GM23338 (cell line): ENCODE results near the gene EEF2. TPM values are rescaled to one million over a fixed set of nuclear protein-coding genes. Genes with fewer than 3 reads are reported as not detected.

Source experiments
- ATAC-seq: fragments of 200-7000 bp; cut with Tn5 transposase; 3 replicates; pipeline ENCODE4 v1.9.1; 2020
- DNase-seq: peaks from one replicate; pipeline ENCODE4 v3.0.0-alpha.2; 2015; ENCODE audit warnings: low spot score
- H2AFZ ChIP-seq: fragments of 200-600 bp; sonication (generic); 2 replicates; pipeline ENCODE4 v1.8.0; 2016; ENCODE audit warnings: antibody characterized with exemption, mild to moderate bottlenecking, moderate library complexity
- H3F3A ChIP-seq: fragments of 200-600 bp; sonication (generic); replicated peaks from 2 replicates; pipeline ENCODE4 v1.8.0; 2017; ENCODE audit warnings: antibody characterized with exemption, mixed run types, low read depth
- H3K27ac ChIP-seq: fragments of 200-600 bp; sonication (generic); 2 replicates; pipeline ENCODE4 v1.6.1; 2016; ENCODE audit warnings: low read depth
- H3K27me3 ChIP-seq: fragments of 200-600 bp; sonication (generic); 2 replicates; pipeline ENCODE4 v1.8.0; 2016; ENCODE audit warnings: mild to moderate bottlenecking, mixed run types, moderate library complexity; ENCODE audit not compliant: insufficient read depth
- H3K36me3 ChIP-seq: fragments of 200-600 bp; sonication (generic); 2 replicates; pipeline ENCODE4 v1.8.0; 2016; ENCODE audit warnings: mild to moderate bottlenecking; ENCODE audit not compliant: insufficient read depth
- H3K4me1 ChIP-seq: fragments of 200-600 bp; sonication (generic); 2 replicates; pipeline ENCODE4 v1.8.0; 2016; ENCODE audit warnings: mild to moderate bottlenecking, moderate library complexity; ENCODE audit not compliant: insufficient read depth
- H3K4me2 ChIP-seq: fragments of 200-600 bp; sonication (generic); 2 replicates; pipeline ENCODE4 v1.7.1; 2017; ENCODE audit warnings: mixed run types
- H3K4me3 ChIP-seq: fragments of 200-600 bp; sonication (generic); 2 replicates; pipeline ENCODE4 v1.6.1; 2016; ENCODE audit warnings: mixed run types
- H3K79me2 ChIP-seq: fragments of 200-600 bp; sonication (generic); replicated peaks from 2 replicates; pipeline ENCODE4 v1.8.0; 2017; ENCODE audit warnings: mild to moderate bottlenecking; ENCODE audit not compliant: insufficient read depth
- H3K9me2 ChIP-seq: fragments of 200-600 bp; sonication (generic); 2 replicates; pipeline ENCODE4 v1.8.0; 2017; ENCODE audit not compliant: insufficient read depth
- H4K20me1 ChIP-seq: fragments of 200-600 bp; sonication (generic); replicated peaks from 2 replicates; pipeline ENCODE4 v1.8.0; 2017; ENCODE audit warnings: mild to moderate bottlenecking; ENCODE audit not compliant: insufficient read depth
- H3K27ac Mint-ChIP-seq: 2 replicates; pipeline ENCODE4 v1.8.0; 2020; ENCODE audit warnings: inconsistent platforms, mild to moderate bottlenecking, moderate library complexity, mixed read lengths
- H3K27me3 Mint-ChIP-seq: 3 replicates; pipeline ENCODE4 v1.8.0; 2022; ENCODE audit warnings: low read depth, mild to moderate bottlenecking, moderate library complexity, mixed read lengths, inconsistent platforms; ENCODE audit not compliant: insufficient read depth, poor library complexity
- H3K36me3 Mint-ChIP-seq: 3 replicates; pipeline ENCODE4 v1.8.0; 2021; ENCODE audit warnings: low read depth, mild to moderate bottlenecking, inconsistent platforms, moderate library complexity, mixed read lengths
- H3K4me1 Mint-ChIP-seq: 3 replicates; pipeline ENCODE4 v1.8.0; 2020; ENCODE audit warnings: mild to moderate bottlenecking, inconsistent platforms, mixed read lengths
- H3K4me3 Mint-ChIP-seq: 3 replicates; pipeline ENCODE4 v1.8.0; 2021; ENCODE audit warnings: moderate library complexity, mild to moderate bottlenecking, inconsistent platforms, mixed read lengths
- H3K9me3 Mint-ChIP-seq: 3 replicates; pipeline ENCODE4 v1.8.0; 2020; ENCODE audit warnings: moderate library complexity, mild to moderate bottlenecking, inconsistent platforms, mixed read lengths
- CREB1 ChIP-seq: fragments of 250-450 bp; sonication (Bioruptor Pico); IDR thresholded peaks from 2 replicates; pipeline ENCODE4 v1.5.0; 2020; ENCODE audit warnings: low read depth, mild to moderate bottlenecking, moderate library complexity
- CTCF ChIP-seq, 2 experiments: fragments of 200-600 bp in 1 of 2; sonication (generic) in 1 of 2; conservative IDR thresholded peaks; 2 replicates each; pipeline versions ENCODE4 v1.5.1 to v1.6.1; 2016 to 2017; ENCODE audit warnings: antibody characterized with exemption in 2 of 2, low read depth in 2 of 2, mild to moderate bottlenecking in 2 of 2, moderate library complexity in 1 of 2
- EZH2 ChIP-seq: fragments of 200-600 bp; sonication (generic); IDR thresholded peaks from one replicate; pipeline ENCODE4 v1.8.0; 2017; ENCODE audit warnings: antibody characterized with exemption, mild to moderate bottlenecking, low read depth; ENCODE audit not compliant: unreplicated experiment
- JUNB ChIP-seq: IDR thresholded peaks from one replicate; pipeline ENCODE4 v1.6.1; 2016; ENCODE audit warnings: antibody characterized with exemption; ENCODE audit not compliant: unreplicated experiment
- NANOG ChIP-seq: IDR thresholded peaks from 2 replicates; pipeline ENCODE4 v1.6.1; 2016; ENCODE audit warnings: antibody characterized with exemption, borderline replicate concordance
- POLR2AphosphoS5 ChIP-seq: IDR thresholded peaks from 2 replicates; pipeline ENCODE4 v1.6.1; 2016; ENCODE audit warnings: antibody characterized with exemption, low read depth
- REST ChIP-seq: IDR thresholded peaks from one replicate; pipeline ENCODE4 v1.6.1; 2018; ENCODE audit warnings: antibody characterized with exemption; ENCODE audit not compliant: unreplicated experiment
- STAT1 ChIP-seq: IDR thresholded peaks from one replicate; pipeline ENCODE4 v1.6.1; 2016; ENCODE audit warnings: antibody characterized with exemption; ENCODE audit not compliant: unreplicated experiment
- ZNF114 ChIP-seq: fragments of 250-450 bp; sonication (Bioruptor Pico); IDR thresholded peaks from 2 replicates; pipeline ENCODE4 v1.5.0; 2020; ENCODE audit warnings: mild to moderate bottlenecking, moderate library complexity
- ZNF331 ChIP-seq: fragments of 250-450 bp; sonication (Bioruptor Pico); IDR thresholded peaks from 2 replicates; pipeline ENCODE4 v1.5.0; 2020; ENCODE audit warnings: low read depth, mild to moderate bottlenecking, moderate library complexity
- ZNF462 ChIP-seq: fragments of 250-450 bp; sonication (Bioruptor Pico); IDR thresholded peaks from 2 replicates; pipeline ENCODE4 v1.5.0; 2020; ENCODE audit warnings: mild to moderate bottlenecking, moderate library complexity
- polyA plus RNA-seq: library from polyadenylated mRNA; unstranded; fragments of >200 nt; fragmentation: Nextera tagmentation; extraction: Ambion mirVana; gene quantifications from 2 replicates; pipeline ENCODE4 v1.2.1, GENCODE V29; 2016
- total RNA-seq: library from RNA; depleted of rRNA; stranded (reverse); fragments of >200 nt; shearing (Covaris generic); gene quantifications from 2 replicates; pipeline ENCODE4 v1.2.3, GENCODE V29; 2014

EEF2 gene
- total and polyA plus RNA-seq, 2 experiments from 2014 or later, result 772 to 2,987 TPM

GRCh38 chr19:3986260-3987041, 1.2 kb upstream of the EEF2 start:
- peaks cover 21% of the 10 kb centered on the region for H3K9me3 Mint-ChIP-seq
- Histone ChIP-seq H3K9me2 (0 out of 2 replicates have a peak, but pooled peaks cover 3% of the 10 kb centered on the region), H3K27me3 (peaks cover 7% of the 10 kb centered on the region; the same call in 1 of the 2 replicates), H4K20me1 (peaks cover 34% of the 10 kb centered on the region), H3K79me2 (peaks cover 39% of the 10 kb centered on the region), H2AFZ (no peak overlapping the region), H3K27ac (no peak overlapping the region), H3K4me2 (peak overlapping the region; percentile 100), H3K4me3 (peak overlapping the region; percentile 100), H3K4me1 (peaks cover 20% of the 10 kb centered on the region), H3F3A (peaks cover 38% of the 10 kb centered on the region), H3K36me3 (peaks cover 30% of the 10 kb centered on the region)
- H3K4me1 Mint-ChIP-seq, result peaks cover 40% of the 10 kb centered on the region
- peak overlapping the region; percentile 71; the same call in 1 of the 2 replicates for H3K27ac Mint-ChIP-seq
- peak overlapping the region; percentile 98 for H3K4me3 Mint-ChIP-seq
- H3K36me3 Mint-ChIP-seq, result peaks cover 40% of the 10 kb centered on the region
- ATAC-seq (peak; percentile 51), DNase-seq (peak; percentile 91)
- H3K27me3 Mint-ChIP-seq, result peaks cover 50% of the 10 kb centered on the region
- TF ChIP-seq JUNB (no peak), STAT1 (no peak), NANOG (no peak), ZNF114 (CRISPR knock-in tag) (no peak), ZNF331 (CRISPR knock-in tag) (no peak), CREB1 (peak; percentile 61), POLR2AphosphoS5 (no peak), ZNF462 (CRISPR knock-in tag) (no peak), CTCF (conservative IDR thresholded peaks at IDR 0.05; ENCODE audit: low read depth in 2 of 2) (peak; percentile 44 to 58), REST (no peak), EZH2 (no peak)
